NCI-H1092 treated with DMSO at 0.1 percent for 48 hours (cell line): ENCODE measurements around the gene KRT15.

ENCODE experiments used
- DNase-seq: peaks from one replicate; lab custom pipeline; 2025; lab: John Stamatoyannopoulos, UW

Gene KRT15

DNA sequence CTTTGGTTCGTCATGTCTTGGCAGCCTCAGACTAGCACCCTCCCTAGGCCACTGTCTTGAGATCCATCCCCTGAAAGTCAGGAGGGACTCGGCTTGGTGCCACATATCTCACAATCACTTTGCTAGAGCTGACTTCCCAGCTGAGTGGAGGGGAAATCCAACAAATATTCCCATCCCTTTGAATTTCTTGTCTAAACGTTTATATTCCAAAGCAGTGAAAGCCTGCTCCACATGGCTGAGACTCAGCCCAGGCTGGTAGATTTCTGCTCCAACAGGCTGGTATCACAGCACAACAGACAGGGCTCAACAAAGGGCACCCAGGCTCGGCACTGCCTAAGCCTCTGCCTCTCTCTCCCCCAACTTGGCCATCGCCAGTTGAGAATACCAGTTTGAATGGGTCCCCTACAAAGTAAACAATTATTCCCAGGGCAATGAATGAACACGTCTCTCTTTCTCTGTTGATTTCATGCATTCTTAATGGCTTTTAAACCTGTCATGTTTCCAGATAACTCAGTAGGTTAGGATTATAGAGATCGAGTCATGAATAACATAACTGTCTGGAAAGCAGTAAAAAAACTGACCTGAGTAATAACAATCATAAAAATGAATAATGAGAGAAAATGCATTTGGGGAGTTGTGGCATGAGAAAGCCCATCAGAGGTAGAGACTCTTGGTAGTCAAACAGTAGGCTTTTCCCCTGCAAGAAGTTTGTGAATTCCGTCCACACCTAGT lies 14.3 kb downstream of the KRT15 start:
- peak; percentile 10 for DNase-seq

GRCh38 chr17:41503202-41503601 lies 15.5 kb downstream of the KRT15 start:
- no peak for DNase-seq

- DNase-seq, result no peak
Observed at GRCh38 chr17:41500131-41500911, 18.4 kb downstream of the KRT15 start.

- DNase-seq, result no peak
Observed at GRCh38 chr17:41499714-41500113, 19.0 kb downstream of the KRT15 start.

DNA sequence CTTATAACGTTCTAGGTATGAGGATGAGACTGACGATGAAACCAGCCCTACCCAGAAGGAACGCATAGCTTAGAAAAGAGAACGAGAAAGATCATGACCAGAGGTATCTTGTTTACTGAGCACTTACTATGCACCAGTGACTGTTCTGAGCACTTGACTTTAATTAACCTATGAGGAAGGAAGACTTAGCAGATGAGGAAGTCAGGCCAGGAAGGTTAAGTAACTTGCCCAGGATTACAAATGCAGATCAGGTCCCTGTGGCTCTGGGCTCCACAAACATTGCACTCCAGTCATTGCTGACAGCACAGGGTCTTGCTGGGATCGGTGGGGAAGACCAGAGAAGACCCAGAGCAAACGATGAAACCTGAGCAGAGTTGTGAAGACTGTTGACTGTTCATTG lies 20.4 kb downstream of the KRT15 start:
- DNase-seq, result no peak

DNA sequence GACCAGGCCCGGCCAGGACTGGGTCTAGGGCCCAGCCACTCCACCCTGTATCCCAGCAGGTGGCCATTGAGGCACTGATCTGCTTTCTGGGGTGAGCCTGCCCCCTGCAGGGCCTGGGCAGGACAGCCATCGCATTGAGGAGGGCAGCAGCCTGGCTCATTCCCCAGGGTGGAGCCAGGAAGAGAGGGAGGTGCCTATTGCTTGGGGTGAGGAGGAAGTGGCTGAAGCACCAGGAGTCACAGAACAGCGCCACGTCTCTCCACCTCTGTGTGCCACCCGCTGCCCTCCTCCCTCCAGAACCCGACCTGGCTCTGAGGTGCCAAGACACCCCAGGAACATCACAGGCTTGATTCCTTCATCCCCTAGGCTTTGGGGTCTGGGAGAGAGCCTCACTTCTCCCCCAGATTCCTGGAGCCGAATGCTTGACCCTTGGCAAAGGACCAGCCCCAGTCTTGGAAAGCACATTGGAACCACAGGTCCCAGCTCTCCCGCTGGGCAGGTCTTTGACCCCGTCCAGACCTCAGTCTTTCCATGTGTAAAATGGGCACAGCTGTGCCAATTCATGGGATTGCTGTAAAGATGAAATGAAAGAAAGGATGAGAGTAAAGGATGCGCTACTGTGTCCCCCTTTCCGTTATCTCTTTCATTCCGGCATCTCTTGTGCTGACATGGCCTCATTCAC lies 21.7 kb downstream of the KRT15 start:
- DNase-seq, result peak; percentile 65

DNA sequence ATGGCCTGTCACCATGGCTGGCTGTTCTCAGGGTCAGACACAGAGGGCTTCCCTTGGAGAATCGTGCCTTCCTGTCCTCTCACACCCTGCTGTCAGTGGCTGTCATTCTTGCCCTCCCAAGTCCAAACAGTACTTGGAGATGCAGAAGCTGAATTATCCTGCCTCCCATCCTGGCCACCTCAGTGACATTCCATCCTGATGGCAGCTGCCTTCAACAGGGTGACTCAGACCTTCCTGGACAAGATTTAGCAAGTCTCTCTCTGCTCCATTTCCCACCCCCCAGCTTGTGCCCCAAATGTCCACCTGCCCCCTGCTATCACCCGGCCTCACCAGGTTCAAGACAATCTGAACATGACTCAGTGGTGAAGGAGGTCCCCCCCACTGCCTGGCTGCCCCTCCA lies 24.2 kb downstream of the KRT15 start:
- no peak for DNase-seq

DNA sequence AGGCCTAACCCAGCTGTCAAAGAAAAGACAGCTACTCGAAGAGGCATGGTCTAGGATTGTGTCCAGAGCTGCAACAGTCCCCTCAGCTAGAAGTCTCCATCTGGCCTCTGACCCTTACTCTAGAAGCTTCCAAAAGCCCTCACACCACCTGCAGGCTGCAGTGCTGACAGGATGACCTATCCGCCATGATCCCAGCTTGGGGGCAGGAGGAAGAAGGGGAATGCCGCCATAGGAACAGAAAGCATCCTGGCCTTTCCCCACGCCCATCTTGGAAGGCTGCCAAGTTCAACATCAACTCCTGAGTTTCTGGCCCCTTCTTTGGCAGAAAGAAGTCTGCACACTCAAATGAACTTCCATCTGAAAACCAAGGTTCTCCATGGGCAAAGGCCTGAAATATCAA lies 25.9 kb downstream of the KRT15 start:
- peak; percentile 24 for DNase-seq

- DNase-seq, result no peak
Observed at GRCh38 chr17:41492351-41492750, 26.3 kb downstream of the KRT15 start.

GRCh38 chr17:41491476-41491875 lies 27.2 kb downstream of the KRT15 start:
- no peak for DNase-seq

DNA sequence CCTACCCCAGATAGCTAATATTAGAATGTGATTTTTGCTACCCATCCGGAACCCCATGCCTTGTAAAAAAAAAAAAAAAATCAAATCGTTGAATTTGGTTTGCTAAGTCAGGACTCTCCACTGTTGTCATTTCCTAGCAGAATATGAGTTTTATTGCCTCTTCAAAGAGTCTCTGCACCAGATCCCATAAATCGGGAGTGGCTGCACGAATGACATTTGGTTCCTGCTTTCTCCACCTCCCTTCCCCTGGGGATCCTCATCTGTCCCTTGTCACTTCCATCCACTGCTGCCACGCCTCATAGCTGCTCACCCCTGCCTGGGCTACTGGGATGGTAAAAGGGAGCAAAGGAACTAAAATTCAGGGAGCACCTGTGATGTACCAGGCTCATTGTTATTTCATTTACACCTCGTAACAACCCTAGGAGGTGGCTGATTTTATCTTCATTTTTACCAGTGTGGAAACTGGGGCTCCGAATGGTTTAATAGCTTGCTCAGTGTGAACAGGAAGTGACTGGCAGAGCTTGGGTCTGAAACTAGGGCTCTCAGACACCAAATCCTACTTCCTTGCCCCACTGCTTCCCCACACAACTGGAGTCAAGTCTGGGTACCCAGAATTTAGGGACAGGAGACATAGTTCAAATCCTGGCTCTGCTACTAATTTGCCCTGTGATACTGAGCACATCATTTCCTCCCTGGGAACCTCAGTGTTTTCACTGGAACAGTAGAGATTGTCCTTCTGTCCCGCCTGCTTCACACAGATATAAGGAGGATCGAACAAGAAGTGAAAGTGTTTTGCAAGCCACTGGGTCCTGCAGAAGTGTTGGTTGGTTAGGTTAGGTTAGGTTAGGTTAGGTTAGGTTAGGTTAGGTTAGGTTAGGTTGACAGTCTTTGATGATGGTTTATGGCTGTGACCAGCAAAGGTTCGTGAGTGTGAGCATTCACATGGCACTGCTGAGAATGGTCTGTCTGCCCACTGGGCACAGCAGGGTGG lies 28.4 kb downstream of the KRT15 start:
- DNase-seq, result no peak

- DNase-seq, result no peak
Observed at GRCh38 chr17:41489531-41489930, 29.2 kb downstream of the KRT15 start, which contains the start of gene KRT36. TSS of gene KRT36 (minus strand) at chr17:41489910. CDS start at chr17:41489864, 46 bp downstream.

DNA sequence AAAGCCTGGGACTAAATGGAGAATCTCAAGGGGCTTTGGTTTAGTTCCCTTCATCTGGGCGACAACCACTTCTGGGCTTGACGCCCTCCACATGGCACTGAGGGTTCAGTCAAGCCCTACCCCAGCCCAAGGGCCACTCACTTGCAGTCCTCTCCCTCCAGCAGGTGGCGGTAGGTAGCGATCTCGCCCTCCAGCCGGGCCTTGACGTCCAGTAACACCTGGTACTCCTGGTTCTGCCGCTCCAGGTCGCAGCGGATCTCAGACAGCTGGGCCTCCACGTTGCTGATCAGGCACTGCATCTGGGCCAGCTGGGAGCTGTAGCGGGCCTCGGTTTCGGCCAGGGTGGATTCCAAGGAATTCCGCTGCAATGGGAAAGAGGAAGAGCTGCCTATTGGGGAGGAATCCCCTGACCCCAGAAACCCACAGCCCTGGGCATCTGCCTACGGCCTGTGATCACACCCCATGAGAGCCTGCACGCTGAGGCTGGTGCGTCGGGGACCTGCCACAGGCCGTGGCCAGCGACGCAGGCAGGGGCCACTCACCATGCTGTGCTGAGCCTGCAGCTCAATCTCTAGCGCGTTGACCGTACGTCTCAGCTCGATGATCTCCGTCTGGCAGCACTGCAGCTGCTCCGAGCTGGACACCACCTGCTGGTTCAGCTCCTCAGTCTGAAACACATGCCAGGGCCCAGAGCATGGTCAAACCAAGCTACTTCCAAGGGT lies 31.7 kb downstream of the KRT15 start:
- no peak for DNase-seq

GRCh38 chr17:41486316-41486715 lies 32.4 kb downstream of the KRT15 start:
- no peak for DNase-seq

- no peak for DNase-seq
Observed at GRCh38 chr17:41484920-41485904, 33.5 kb downstream of the KRT15 start.

- peak; percentile 57 for DNase-seq
Observed at GRCh38 chr17:41483991-41484826, 34.5 kb downstream of the KRT15 start.

DNA sequence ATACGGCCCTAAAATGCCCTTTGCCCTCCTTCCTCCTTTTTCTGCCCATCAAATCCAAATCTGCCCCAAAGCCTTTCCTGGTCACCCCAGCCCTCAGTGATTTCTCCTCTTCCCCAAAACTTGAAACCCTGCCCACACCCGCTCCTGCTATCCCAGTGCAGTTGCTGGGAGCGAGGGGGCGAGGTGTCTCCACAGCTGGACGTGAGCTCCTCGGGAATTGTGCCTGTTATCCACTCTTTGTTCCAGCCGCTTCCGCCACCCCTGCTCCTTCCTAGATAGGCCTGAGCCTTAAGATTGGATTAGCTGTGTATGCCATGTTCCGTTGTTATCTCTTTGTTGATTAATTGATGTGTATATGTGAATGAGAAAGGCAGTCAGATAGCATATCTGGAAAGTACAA lies 35.2 kb downstream of the KRT15 start:
- no peak for DNase-seq

DNA sequence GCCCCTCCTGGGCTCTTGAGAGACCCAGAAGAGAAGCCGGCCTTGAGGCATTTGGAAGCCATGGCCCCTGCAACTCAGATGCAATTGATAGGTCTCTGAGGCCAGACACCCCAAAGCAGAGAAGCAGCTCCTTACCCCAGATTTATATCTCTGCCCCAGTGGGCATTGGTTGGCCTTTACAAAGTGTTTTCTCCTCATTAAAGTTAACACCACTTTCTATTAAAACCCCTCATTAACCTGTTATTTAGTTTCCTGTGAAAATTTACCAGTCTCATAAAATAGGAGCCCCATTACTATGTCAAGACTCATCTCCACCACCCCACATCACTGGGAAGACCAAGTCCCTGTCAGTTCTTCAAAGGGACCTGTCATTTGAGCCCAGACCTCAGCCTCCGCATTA lies 37.7 kb downstream of the KRT15 start, which contains the start of gene KRT35:
Gene KRT35 (minus strand): TSS at position 116 of the 400 bp plus-strand sequence. CDS start 54 bp downstream, at position 62.
- DNase-seq, result no peak

DNA sequence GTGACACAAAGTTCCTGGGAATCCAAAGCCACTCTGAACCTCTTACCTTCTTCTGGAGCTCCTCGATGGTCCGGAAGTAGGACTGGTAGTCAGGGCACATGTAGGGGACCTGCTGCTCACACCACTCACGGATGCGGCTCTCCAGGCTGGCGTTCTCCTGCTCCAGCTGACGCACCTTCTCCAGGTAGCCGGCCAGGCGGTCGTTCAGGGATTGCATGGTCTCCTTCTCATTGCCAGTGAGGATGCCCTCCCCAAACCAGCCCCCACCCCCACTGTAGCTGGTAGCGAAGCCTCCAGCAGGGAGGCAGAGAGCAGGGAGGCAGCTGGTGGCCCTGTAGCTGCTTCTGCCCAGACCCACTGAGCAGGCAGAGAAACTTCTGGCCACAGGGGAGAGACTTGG lies 38.1 kb downstream of the KRT15 start:
- no peak for DNase-seq
